Measurements from ENCODE around the gene RFWD3. TPM values are rescaled to one million over a fixed set of nuclear protein-coding genes. Genes with fewer than 3 reads are reported as not detected.

Gene RFWD3
- total RNA-seq, 1 donor from 2014 or later: 22.5 TPM

DNA sequence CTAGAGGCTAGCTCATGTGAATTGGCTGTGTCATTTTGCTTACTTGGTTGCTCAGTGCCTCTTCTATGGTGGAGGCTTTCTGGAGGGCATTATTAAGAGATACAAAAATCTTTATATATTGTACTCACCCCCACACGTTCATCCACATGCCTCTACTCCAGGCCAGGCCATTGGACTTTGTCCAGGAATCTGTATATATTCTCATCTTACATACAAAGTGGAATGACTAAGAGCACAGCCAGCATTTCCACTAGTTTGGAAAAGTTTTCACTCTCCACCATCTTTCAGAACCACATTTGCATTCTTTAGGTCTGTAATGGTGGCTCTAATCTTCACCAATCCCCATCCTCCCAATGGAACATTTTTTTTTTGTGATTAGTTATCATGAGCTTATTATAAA lies 55.0 kb downstream of the RFWD3 start:
- Histone ChIP-seq H3K9me3 (no peaks in the 10 kb centered on the region), H3K4me1 (peaks cover 8% of the 10 kb centered on the region), H3K4me3 (no peak overlapping the region), H3K36me3 (no peaks in the 10 kb centered on the region), H3K27me3 (ENCODE audit: low read depth) (no peaks in the 10 kb centered on the region), H3K27ac (no peak overlapping the region)
- ATAC-seq: no peak
- intact Hi-C loops (cut with DNase I): no loop called here
- TF ChIP-seq, protein P1, sequence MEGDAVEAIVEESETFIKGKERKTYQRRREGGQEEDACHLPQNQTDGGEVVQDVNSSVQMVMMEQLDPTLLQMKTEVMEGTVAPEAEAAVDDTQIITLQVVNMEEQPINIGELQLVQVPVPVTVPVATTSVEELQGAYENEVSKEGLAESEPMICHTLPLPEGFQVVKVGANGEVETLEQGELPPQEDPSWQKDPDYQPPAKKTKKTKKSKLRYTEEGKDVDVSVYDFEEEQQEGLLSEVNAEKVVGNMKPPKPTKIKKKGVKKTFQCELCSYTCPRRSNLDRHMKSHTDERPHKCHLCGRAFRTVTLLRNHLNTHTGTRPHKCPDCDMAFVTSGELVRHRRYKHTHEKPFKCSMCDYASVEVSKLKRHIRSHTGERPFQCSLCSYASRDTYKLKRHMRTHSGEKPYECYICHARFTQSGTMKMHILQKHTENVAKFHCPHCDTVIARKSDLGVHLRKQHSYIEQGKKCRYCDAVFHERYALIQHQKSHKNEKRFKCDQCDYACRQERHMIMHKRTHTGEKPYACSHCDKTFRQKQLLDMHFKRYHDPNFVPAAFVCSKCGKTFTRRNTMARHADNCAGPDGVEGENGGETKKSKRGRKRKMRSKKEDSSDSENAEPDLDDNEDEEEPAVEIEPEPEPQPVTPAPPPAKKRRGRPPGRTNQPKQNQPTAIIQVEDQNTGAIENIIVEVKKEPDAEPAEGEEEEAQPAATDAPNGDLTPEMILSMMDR (IDR thresholded peaks at IDR 0.05): no peak
- no peak for DNase-seq

DNA sequence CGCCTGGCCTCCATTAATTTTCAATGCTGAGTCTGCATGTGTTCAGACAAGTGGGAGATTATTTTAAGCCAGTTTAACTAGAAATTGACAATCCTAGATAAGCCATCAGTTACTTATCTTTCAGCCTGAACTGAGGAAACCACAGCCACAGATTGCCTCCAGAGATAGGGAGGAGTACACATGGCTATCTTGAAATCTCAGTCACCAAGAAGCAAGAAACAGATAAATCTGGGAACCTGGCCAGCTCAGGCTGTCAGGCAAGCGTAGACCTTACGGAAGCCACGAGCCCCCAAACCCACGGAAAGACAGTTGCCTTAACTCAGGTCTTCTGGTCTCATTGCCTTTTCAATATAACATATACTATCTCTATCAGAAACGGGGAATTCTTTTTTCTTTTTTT lies 57.7 kb downstream of the RFWD3 start:
- H3K27me3 ChIP-seq (ENCODE audit: low read depth): no peaks in the 10 kb centered on the region
- H3K4me1 ChIP-seq: peaks cover 28% of the 10 kb centered on the region
- TF ChIP-seq, protein P1 (IDR thresholded peaks at IDR 0.05): no peak
- no peaks in the 10 kb centered on the region for H3K9me3 ChIP-seq
- DNase-seq (no peak), ATAC-seq (no peak)
- H3K36me3 ChIP-seq: no peaks in the 10 kb centered on the region
- intact Hi-C loops (cut with DNase I): no loop called here
- H3K27ac ChIP-seq: no peak overlapping the region
- H3K4me3 ChIP-seq: no peak overlapping the region

DNA sequence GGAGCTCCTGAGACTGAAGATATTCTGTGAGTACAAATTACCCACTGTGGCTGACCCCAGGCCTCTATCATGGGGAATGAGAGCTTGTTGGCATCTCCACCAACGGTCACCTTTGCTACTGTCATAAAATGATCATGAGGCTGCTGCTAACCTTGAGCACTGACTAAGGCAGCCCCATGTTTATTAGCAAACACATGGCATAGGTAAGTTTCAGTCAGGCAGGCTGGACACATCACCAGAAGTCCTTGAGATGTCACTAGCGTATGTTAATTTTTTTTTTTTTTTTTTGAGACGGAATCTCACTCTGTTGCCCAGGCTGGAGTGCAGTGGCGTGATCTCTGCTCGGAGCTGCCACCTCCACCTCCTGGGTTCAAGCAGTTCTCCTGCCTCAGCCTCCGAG lies 58.3 kb downstream of the RFWD3 start:
- H3K27me3 ChIP-seq (ENCODE audit: low read depth): no peaks in the 10 kb centered on the region
- no peak for ATAC-seq
- intact Hi-C loops (cut with DNase I): no loop called here
- no peak overlapping the region for H3K27ac ChIP-seq
- no peaks in the 10 kb centered on the region for H3K9me3 ChIP-seq
- no peaks in the 10 kb centered on the region for H3K36me3 ChIP-seq
- no peak overlapping the region for H3K4me3 ChIP-seq
- DNase-seq: no peak
- TF ChIP-seq, protein P1 (IDR thresholded peaks at IDR 0.05): no peak
- peaks cover 33% of the 10 kb centered on the region for H3K4me1 ChIP-seq

DNA sequence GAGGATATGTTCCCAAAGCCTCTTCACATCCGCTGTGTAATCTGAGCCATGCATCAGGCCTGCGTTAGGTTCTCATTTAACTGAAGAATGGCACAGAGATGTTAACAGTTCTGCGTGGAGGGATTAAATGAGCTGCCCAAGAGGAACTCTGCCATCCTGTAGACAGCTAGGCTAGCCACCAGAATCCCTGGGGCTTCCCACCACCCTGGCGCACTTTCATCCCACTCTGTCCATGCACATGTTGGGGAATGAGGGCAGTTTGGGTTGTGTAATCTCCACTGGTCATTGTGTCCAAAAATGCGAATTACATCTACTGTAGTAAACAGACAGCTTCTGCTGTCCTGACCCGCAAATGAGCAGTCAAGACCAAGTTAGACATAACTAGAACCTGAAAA lies 58.7 kb downstream of the RFWD3 start:
- TF ChIP-seq, protein P1 (IDR thresholded peaks at IDR 0.05): no peak
- ATAC-seq: no peak
- Histone ChIP-seq H3K9me3 (no peaks in the 10 kb centered on the region), H3K4me1 (peaks cover 38% of the 10 kb centered on the region), H3K27me3 (ENCODE audit: low read depth) (no peaks in the 10 kb centered on the region), H3K36me3 (no peaks in the 10 kb centered on the region), H3K27ac (no peak overlapping the region), H3K4me3 (no peak overlapping the region)
- intact Hi-C loops (cut with DNase I): no loop called here
- no peak for DNase-seq

DNA sequence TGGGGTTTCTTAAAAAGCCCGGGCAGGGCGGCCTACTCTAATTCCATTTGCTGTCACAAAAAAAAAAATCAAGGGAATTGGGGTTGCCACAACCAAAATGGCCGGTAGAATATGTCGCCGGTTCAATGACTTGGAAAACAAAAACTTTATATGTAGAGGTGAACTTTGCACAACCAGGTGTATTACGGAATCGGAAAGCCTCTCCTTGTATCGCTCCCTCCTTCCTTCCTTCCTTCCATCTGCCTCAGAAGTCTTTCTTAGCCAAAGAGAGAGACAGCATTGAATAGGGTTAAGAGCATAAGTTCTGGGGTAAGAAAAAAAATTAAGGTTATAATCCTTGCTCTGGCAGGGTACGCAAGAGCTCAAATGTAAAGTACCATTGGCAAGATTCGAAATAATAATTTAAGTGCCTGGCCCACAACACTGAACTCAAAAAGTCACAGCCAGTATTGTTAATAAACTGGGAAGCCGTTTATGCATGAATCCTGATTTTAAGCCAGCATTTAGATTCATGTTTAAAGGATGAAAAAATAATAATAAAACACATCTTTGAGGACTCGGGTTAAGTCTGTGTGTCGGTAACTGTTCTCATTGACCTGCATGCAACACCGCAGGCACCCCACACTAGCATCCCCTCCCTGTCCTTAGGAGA lies 59.2 kb downstream of the RFWD3 start:
- intact Hi-C loops (cut with DNase I): no loop called here
- ATAC-seq: peak; percentile 62

More for the DNA sequence above, 59.2 kb downstream of the RFWD3 start:
- TF ChIP-seq, protein P1 (IDR thresholded peaks at IDR 0.05): no peak
- no peak for DNase-seq
- H3K27ac ChIP-seq: peak overlapping the region; percentile 98
- H3K4me3 ChIP-seq: peak overlapping the region; percentile 100
- H3K4me1 ChIP-seq: peaks cover 41% of the 10 kb centered on the region
- no peaks in the 10 kb centered on the region for H3K27me3 ChIP-seq (ENCODE audit: low read depth)
- no peaks in the 10 kb centered on the region for H3K9me3 ChIP-seq
- no peaks in the 10 kb centered on the region for H3K36me3 ChIP-seq
